GM18909 (cell line): ENCODE results near the gene FAM210A.
A peak's percentile ranks its signal among the peaks of the same experiment; 100 is the strongest.
"Not testable (repeated sequence)": the region's sequence is repeated elsewhere in the genome, so short reads cannot be mapped to it uniquely, and the experiment has no call there.

Source experiments
- ATAC-seq: cut with Tn5 transposase; IDR thresholded peaks from one replicate; pipeline ENCODE4 v1.9.1; 2021; ENCODE audit warnings: mild to moderate bottlenecking; ENCODE audit not compliant: unreplicated experiment, poor library complexity

The FAM210A gene, protein sequence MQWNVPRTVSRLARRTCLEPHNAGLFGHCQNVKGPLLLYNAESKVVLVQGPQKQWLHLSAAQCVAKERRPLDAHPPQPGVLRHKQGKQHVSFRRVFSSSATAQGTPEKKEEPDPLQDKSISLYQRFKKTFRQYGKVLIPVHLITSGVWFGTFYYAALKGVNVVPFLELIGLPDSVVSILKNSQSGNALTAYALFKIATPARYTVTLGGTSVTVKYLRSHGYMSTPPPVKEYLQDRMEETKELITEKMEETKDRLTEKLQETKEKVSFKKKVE

DNA sequence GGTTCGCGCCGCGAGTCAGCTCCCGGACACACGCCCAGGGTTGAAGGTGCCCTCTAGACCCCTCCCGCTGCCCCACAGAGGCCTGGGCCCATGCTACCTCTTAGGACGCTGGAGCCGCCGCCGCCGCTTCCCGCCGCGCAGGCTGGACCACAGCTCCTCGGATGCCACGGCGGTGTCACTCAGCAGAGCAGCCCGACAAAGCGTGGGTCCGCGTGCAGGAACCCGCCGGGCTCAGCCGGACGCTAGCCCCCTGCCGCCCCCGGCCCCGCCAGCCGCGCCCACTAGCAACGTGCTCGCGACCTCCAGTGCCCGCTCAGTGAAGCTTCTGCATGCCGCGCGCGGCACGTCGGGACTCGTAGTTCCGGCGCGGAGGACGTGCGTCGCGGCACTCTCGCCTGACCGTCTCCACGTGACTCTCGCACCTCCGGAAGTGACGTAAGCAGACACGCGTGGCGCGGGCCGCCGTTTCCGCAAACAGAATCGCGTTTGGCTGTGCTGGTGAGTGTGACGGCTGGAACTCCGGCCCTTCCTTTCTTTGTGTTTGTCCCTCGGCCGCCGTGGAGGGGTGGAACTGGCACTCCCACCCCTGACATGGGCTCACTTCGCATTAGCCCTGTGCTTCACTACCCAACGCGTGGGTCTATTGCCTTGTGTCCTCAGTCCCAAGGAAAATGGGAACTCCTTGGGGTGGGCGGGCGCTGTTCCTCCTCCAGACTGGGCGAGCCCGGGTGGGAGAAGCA, at the start of gene FAM210A, which contains the start of gene RNMT:
Gene FAM210A, minus strand, starts transcription at position 327 of the 740 bp plus-strand sequence. CDS start 44,481 bp downstream, outside the sequence.
Gene RNMT, plus strand, starts transcription at position 442 of the 740 bp plus-strand sequence. CDS start 4,845 bp downstream, outside the sequence.
- ATAC-seq: peak; percentile 94

DNA sequence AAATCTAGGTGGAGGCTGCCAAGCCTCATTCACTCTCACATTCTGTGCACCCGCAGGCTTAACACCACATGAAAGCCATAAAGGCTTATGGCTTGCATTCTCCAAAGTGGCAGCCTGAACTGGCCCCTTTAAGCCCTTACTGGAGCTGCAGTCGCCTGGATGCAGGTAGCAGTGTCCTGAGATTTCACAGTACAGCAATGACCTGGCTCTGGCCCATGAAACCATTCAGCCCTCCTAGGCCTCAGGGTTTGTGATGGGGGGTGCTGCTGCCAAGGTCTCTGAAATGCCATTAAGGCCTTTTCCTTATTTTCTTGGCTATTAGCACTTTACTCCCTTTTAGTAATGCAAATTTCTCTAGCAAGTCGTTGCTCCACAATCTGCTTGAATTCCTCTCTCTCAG, 48.7 kb upstream of the FAM210A start:
- no peak for ATAC-seq

DNA sequence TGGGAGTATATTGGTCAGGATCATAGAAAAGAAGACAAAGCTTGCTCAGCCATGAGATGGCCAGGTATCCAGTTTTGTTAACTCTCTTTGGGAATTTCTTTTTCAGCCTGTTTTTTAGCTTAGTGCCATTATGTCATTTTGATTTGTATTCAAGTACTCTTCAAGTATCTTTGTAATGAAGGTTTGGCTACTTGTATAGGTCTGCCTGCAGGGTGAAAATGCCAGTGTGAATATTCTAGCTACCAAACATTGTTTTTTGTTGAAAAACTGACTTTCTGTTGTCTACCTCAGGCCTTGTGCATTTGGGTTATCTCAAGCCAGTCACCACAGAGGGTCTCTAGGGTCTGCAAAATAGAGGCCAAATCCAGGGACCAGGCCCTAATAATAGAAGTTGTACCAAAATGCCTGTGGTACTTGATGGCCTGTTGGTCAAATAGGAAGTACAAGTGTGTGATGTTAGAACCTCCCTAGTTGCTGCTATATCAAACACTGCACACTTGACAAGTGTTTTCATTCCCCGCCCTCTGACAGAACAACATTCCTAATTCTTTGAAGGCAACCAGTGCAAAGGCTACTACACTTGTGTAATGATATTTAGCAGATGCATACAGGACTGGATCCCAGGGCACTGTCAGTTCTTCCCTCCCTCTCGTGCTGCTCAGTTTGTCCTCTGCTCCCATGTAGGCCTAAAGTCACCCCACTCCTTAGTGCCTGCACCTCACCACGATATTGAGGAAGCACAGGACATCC, 36.5 kb upstream of the FAM210A start:
- no peak for ATAC-seq

GRCh38 chr18:13760047-13760446, 33.7 kb upstream of the FAM210A start:
- no peak for ATAC-seq

DNA sequence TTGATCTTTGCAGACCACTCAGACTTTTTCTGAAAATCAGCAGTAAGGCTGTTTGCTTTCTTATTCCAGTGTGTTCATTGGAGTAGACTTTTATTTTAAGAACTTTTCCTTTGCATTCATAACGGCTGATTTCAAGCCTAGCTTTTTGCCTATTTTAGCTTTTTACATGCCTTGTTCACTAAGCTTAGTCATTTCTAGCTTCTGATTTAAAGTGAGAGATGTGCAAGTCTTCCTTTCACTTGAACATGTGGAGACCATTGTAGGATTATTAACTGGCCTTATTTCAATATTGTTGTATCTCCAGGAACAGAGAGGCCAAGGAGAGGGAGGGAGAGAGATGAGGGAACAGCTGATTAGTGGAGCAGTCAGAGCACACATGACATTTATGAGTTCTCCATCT, 32.3 kb upstream of the FAM210A start:
- no peak for ATAC-seq

GRCh38 chr18:13756671-13757070, 30.3 kb upstream of the FAM210A start:
- ATAC-seq: no peak

GRCh38 chr18:13756261-13756660, 29.9 kb upstream of the FAM210A start:
- no peak for ATAC-seq

- not testable (repeated sequence) for ATAC-seq
These were observed 25.2 kb upstream of the FAM210A start for GRCh38 chr18:13751599-13751998.

DNA sequence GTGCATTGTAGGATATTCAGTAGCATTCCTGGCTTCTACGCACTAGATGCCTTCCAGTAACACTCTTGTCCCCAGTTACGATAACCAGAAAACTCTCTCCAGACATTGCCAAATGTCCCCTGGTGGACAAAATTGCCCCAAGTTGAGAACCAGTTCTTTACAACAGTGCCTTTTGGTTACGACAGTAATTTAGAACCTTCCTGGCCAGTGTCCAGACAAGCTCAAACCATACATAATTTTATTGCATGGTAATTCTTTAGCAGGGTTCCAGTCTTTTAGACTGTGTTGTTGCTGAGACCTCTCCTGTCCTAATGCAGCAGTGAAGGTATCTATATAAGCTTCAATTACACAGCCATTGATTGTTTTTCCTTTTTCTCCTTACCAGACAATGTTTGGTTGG, 20.3 kb upstream of the FAM210A start:
- no peak for ATAC-seq

GRCh38 chr18:13745696-13746095, 19.3 kb upstream of the FAM210A start:
- no peak for ATAC-seq

DNA sequence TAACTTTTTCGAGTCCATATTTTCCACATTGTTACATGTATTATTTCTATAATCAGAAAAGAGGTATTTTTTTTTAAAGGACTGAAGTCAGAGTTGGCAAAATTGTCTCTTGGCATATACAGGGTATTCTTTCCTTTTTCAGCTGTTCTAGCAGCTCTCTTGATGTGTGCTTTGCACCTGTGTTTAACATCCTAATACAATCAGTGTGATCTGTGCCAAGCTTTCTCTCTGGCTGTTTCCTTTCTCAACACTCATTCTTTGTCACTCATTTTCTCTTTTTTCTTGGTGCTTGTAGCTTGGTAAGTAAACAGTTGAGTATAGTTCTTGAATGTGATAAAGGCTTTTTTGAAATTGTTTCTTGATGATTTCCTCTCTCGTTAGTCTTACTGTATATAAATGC, 9.3 kb upstream of the FAM210A start:
- ATAC-seq: no peak

GRCh38 chr18:13730481-13730880, 4.1 kb upstream of the FAM210A start:
- no peak for ATAC-seq

- peak; percentile 26 for ATAC-seq
These were observed 594 bp upstream of the FAM210A start for GRCh38 chr18:13726972-13727331.

DNA sequence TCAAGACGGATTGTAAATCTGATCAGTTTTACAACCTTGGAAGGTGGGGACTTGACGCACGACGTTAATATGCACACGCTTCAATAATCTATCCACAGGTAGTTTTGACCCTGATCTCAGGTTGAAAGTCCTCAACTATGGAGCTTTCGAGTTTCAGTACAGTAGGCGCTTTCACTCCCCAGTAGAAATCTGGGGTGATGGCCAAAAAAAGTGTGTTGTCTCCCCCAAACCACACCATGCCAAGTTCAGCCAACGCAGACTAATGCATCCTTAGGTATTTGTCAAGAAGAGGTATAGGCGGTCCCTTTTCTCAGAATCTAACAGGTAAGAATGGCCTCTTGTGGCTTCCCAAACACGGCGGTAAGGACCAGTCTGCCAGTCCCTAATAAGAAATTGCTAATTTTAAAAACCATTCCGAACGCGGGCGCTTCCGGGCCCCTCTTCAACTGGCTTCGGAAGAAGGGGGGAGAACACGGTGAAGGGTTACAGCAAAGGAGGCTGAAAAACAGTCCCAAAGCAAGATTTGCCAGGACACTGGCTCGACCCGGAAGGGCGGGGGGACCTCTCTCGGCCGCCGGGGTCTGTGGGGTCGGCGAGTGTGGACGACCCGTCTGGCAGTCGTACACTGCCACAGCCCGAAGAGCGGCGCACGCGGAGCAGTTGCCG, 659 bp downstream of the FAM210A start:
- ATAC-seq: no peak

DNA sequence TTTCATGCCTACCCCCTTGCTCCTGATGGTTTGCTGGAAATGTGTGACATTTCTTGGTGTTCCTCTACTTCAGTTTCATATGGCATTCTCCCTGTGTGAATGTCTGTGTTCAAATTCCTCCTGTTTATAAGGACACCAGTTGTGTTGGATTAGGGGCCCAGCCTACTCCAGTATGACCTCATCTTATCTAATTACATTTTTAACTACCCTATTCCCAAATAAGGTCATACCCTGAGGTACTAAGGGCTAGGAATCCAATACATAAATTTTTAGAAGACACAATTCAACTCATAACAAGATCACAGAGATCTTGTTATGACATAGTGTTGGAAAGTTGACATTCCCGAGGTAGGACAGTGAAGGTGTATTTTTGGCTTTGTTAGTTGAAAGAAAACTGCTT, 5.5 kb downstream of the FAM210A start:
- ATAC-seq: no peak

DNA sequence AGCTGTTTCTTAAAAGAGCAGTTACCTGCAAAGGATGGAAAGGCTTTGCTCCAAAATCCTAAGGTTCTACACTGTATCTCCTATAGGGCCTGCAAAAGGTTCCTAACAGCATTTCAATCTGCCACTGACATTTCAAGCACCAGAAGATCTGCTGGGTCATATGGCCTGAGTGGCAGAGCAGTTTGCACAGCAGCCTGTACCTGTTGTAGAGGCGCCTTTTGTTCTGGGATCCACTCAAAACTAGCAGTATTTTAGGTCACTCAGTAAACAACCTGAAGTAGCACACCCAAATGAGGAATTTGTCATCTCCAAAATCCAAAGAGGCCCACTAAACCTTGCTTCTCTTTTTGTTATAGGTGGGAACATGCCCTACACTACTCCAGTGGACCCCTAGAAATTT, 6.2 kb downstream of the FAM210A start:
- no peak for ATAC-seq

GRCh38 chr18:13716916-13717315, 9.4 kb downstream of the FAM210A start:
- ATAC-seq: no peak

DNA sequence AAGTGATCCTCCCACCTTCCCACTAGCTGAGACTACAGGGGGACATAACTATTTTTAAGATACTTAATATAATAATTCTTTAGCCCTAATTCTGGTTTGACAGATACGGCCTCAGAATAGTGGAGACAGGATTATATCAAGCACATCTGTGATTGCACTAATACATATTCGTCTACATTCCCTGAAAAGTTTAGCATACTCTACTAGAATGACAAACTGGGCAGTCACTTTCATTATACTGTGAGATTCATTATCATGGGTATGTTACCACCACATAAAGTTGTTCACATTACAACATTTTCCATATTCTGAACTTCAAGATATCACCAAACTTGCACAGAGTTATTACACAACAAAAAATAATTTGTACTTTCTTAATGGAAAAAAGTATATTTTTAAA, 11.0 kb downstream of the FAM210A start:
- ATAC-seq: no peak

- ATAC-seq: no peak
These were observed 12.8 kb downstream of the FAM210A start for GRCh38 chr18:13713455-13714055.
